ENCODE data around the gene TMEM170A. TPM values are rescaled to one million over a fixed set of nuclear protein-coding genes. Genes with fewer than 3 reads are reported as not detected.

TMEM170A gene
- total and polyA plus RNA-seq, 2 of the 13 experiments (the other 11 are each of a cell fraction or from before 2014, with no cell fraction given): 35.7 to 39.7 TPM

GRCh38 chr16:75456971-75457370, 7.5 kb downstream of the TMEM170A start:
- Histone ChIP-seq H4K20me1 (ENCODE audit: insufficient read depth, low read length) (peaks cover 24% of the 10 kb centered on the region; the same call in 1 of the 2 replicates), H3K9ac (ENCODE audit: insufficient read depth, low read depth, low read length) (no peak overlapping the region), H3K27me3 (ENCODE audit: control insufficient read depth in 1 of 2, insufficient read depth in 2 of 2, low read length in 2 of 2) (no peaks in the 10 kb centered on the region), H3K4me1 (ENCODE audit: insufficient read depth, low read length) (peaks cover 51% of the 10 kb centered on the region), H3K27ac (ENCODE audit: extremely low read length, insufficient read depth, low read length) (no peak overlapping the region), H3K79me2 (ENCODE audit: insufficient read depth, low read length) (peaks cover 81% of the 10 kb centered on the region), H3K36me3 (replicated peaks in 1 of 2; ENCODE audit: control insufficient read depth in 1 of 2, insufficient read depth in 2 of 2, low read length in 2 of 2) (peaks cover 0 to 4% of the 10 kb centered on the region in 2 experiments; a peak in 3 of 5 replicates), H3K9me3 (ENCODE audit: low read length) (no peaks in the 10 kb centered on the region), H3K4me2 (ENCODE audit: low read depth, low read length) (no peak overlapping the region), H3K4me3 (replicated peaks in 1 of 3; ENCODE audit: insufficient read depth in 1 of 3, low read depth in 2 of 3, low read length in 3 of 3) (no peak overlapping the region), H2AFZ (ENCODE audit: low read length) (no peak overlapping the region)
- FAIRE-seq (no peak), DNase-seq (ENCODE audit: low spot score) (no peak), ATAC-seq (no peak)
- intact Hi-C loops (cut with micrococcal nuclease; ENCODE audit: unreplicated experiment): no loop called here
- in situ Hi-C loops (cut with HindIII; ENCODE audit: extremely low pct_ligation_motif_present, low pct_unique_long_range_greater_than_20kb): no loop called here
- TF ChIP-seq KDM5A (IDR thresholded peaks at IDR 0.05; ENCODE audit: borderline replicate concordance, low read length) (no peak), HBP1 (CRISPR knock-in tag; IDR thresholded peaks at IDR 0.05; ENCODE audit: low read depth) (no peak), MTA1 (CRISPR knock-in tag; IDR thresholded peaks at IDR 0.05; ENCODE audit: borderline replicate concordance) (no peak), ZBTB44 (CRISPR knock-in tag; IDR thresholded peaks at IDR 0.05) (no peak), MEIS1 (CRISPR knock-in tag; IDR thresholded peaks at IDR 0.05; ENCODE audit: borderline replicate concordance) (no peak), AGO1 (IDR thresholded peaks at IDR 0.05; ENCODE audit: low read depth, low read length, poor library complexity, severe bottlenecking) (no peak), GABPA (IDR thresholded peaks at IDR 0.05; ENCODE audit: low read depth, low read length) (no peak), GABPA (CRISPR knock-in tag; IDR thresholded peaks at IDR 0.05; ENCODE audit: low read depth) (no peak), ZFX (CRISPR knock-in tag; IDR thresholded peaks at IDR 0.05; ENCODE audit: low read depth) (no peak), GATAD2A (CRISPR knock-in tag; IDR thresholded peaks at IDR 0.05) (no peak), CENPT (CRISPR knock-in tag; IDR thresholded peaks at IDR 0.05; ENCODE audit: low read depth) (no peak)
- TF ChIP-seq, protein P1, sequence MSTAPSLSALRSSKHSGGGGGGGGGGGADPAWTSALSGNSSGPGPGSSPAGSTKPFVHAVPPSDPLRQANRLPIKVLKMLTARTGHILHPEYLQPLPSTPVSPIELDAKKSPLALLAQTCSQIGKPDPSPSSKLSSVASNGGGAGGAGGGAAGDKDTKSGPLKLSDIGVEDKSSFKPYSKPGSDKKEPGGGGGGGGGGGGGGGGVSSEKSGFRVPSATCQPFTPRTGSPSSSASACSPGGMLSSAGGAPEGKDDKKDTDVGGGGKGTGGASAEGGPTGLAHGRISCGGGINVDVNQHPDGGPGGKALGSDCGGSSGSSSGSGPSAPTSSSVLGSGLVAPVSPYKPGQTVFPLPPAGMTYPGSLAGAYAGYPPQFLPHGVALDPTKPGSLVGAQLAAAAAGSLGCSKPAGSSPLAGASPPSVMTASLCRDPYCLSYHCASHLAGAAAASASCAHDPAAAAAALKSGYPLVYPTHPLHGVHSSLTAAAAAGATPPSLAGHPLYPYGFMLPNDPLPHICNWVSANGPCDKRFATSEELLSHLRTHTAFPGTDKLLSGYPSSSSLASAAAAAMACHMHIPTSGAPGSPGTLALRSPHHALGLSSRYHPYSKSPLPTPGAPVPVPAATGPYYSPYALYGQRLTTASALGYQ (CRISPR knock-in tag; IDR thresholded peaks at IDR 0.05): no peak
- TF ChIP-seq, protein P2, sequence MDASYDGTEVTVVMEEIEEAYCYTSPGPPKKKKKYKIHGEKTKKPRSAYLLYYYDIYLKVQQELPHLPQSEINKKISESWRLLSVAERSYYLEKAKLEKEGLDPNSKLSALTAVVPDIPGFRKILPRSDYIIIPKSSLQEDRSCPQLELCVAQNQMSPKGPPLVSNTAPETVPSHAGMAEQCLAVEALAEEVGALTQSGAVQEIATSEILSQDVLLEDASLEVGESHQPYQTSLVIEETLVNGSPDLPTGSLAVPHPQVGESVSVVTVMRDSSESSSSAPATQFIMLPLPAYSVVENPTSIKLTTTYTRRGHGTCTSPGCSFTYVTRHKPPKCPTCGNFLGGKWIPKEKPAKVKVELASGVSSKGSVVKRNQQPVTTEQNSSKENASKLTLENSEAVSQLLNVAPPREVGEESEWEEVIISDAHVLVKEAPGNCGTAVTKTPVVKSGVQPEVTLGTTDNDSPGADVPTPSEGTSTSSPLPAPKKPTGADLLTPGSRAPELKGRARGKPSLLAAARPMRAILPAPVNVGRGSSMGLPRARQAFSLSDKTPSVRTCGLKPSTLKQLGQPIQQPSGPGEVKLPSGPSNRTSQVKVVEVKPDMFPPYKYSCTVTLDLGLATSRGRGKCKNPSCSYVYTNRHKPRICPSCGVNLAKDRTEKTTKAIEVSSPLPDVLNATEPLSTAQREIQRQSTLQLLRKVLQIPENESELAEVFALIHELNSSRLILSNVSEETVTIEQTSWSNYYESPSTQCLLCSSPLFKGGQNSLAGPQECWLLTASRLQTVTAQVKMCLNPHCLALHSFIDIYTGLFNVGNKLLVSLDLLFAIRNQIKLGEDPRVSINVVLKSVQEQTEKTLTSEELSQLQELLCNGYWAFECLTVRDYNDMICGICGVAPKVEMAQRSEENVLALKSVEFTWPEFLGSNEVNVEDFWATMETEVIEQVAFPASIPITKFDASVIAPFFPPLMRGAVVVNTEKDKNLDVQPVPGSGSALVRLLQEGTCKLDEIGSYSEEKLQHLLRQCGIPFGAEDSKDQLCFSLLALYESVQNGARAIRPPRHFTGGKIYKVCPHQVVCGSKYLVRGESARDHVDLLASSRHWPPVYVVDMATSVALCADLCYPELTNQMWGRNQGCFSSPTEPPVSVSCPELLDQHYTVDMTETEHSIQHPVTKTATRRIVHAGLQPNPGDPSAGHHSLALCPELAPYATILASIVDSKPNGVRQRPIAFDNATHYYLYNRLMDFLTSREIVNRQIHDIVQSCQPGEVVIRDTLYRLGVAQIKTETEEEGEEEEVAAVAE (CRISPR knock-in tag; IDR thresholded peaks at IDR 0.05; ENCODE audit: borderline replicate concordance): no peak
- TF ChIP-seq, protein P3, sequence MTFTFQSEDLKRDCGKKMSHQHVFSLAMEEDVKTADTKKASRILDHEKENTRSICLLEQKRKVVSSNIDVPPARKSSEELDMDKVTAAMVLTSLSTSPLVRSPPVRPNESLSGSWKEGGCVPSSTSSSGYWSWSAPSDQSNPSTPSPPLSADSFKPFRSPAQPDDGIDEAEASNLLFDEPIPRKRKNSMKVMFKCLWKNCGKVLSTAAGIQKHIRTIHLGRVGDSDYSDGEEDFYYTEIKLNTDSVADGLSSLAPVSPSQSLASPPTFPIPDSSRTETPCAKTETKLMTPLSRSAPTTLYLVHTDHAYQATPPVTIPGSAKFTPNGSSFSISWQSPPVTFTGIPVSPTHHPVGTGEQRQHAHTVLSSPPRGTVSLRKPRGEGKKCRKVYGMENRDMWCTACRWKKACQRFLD (CRISPR knock-in tag; IDR thresholded peaks at IDR 0.05; ENCODE audit: borderline replicate concordance): no peak
- BruUV-seq (replicated peaks): no TSS peak
- ChIA-PET CTCF (ENCODE audit: low intra/inter-chr PET ratio, low total read pairs) (no interaction called here), POLR2A (no interaction called here)
- WGBS (ENCODE audit: low lambda C conversion rate): 89% methylated on average over 1 of the region's 1 CpG
